Hematopoietic multipotent progenitor cell (in vitro differentiated cells): ENCODE measurements around the gene DUOX1. TPM values are rescaled to one million over a fixed set of nuclear protein-coding genes. Genes with fewer than 3 reads are reported as not detected.
A peak's percentile ranks its signal among the peaks of the same experiment; 100 is the strongest.

ENCODE experiments used
- DNase-seq, 3 donors: peaks; one replicate each; pipeline ENCODE4 v3.0.0-alpha.2; 2011 to 2015; ENCODE audit warnings: low read depth in 2 of 3, low spot score in 2 of 3
- total RNA-seq: library from RNA; depleted of rRNA; stranded (reverse); fragments of >200 nt; gene quantifications from one replicate; pipeline ENCODE4 v1.2.3, GENCODE V29; 2012

DUOX1 gene
- total RNA-seq, 1 donor: under 0.01 TPM

DNA sequence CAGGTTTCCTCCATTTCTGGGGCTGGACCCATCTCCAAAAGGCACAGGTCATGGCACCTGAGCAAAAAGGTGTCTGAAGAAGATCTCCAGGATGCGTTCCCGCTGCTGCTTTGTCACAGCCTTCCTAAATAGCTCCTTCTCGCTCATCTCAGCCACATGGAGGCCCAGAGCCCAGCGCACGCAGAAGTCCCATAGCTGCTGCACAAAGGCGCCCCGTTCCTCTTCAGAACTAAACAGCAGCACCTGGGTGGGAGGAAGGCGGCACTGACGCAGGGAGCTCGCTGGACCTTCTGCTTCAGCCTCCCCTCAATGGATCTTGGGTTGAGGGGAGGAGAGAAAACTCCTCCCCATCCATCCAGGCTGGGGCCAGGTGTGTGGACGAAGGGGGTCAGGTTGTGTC lies 24.2 kb upstream of the DUOX1 start:
- DNase-seq: no peak

DNA sequence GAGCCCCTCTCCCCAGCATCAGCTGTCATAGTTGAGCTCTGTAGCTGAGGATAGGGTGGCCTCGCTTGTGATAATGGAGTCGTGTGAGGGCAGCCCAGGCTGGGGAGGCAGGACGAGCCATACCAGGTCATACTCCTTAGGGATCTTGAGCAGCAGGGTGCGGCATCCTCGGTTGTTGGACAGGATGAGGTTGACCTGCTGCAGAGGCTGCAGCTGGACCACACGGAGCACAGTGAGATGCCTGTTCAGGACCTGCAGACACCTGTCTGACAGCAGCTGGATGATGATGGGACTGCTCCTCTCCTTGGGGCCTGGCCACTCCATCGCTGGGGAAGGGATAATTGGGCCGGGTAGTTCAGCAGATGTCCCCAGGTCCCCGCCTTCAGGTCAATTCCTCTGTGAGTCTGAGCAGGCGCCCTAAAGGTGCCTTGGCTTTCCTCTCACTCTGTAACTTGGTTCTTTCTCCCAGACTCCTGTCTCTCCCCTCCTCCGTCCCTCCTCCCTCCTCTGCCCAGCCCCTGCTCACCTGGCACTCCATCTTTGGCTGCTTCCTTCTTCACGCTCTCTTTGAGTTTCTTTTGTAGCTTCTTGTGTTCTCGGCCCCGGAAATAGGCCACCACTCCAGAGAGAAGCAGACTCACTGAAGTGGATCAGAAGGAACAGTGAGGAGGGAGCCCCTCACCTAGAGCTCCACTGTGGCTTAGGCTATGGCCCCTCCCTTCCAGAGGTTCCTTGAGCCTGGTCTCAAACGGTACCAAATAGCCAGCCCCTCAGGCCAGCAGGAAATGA lies 23.6 kb upstream of the DUOX1 start:
- no peak for DNase-seq

DNA sequence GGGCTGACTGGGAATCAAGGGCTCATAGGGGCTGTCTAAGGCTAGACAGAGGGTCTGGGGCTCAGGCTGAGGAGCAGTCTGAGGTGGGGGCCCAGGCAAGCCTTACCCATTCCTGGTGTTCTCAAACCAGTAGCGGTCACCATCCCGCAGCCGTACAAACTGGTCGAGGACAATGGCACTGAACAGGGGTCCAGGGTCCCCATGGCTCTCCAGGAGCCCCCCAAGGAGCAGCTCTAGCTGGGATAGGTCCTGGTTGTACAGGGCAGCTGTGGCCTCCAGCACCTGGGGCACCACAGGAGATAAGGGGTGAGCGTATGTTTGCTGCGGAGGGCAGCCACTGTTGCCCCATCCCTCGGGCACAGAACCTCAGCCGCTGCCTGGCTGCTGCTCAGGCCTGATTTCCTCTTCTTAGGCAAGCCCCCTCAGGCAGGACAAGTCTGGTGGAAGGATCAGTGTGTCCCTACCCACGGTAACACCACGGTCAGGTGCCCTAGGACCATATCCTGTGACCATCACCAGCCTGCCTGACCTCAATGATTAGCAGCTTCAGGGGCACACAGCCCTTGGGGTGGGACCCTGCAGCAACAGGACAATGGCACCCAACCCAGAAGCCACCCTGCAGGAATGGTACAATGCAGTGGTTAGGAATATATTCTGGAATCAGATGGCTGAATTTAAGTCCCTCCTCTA lies 21.7 kb upstream of the DUOX1 start:
- DNase-seq: no peak

DNA sequence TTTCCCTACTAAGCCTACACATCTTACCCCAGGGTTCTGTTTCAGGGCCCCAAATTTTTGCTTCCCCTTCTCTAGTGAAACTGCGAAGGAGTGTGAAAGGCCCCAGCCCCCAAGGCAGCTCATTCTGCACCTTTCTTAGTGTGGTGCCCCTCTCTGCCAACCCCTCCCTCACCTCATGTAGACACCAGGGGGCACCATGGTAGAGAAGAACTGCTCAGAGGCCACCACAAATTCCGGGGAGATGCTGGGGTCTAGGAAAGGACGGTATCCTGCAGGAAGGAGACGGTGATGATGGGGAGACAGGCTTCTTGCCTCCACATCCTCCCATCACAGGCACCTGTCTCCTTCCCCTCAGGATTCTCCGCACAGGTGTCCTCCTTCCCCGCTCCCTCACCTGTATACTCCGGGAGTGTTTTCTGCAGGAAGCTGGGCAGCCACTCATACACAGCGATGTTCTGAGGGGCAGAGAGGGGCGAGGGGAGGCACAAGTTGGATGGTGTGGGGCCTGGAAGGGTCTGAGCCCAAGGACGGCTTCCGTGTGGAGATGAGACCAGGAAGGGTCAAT lies 19.5 kb upstream of the DUOX1 start:
- DNase-seq: peak in 1 of 3 donors; percentile 37

DNA sequence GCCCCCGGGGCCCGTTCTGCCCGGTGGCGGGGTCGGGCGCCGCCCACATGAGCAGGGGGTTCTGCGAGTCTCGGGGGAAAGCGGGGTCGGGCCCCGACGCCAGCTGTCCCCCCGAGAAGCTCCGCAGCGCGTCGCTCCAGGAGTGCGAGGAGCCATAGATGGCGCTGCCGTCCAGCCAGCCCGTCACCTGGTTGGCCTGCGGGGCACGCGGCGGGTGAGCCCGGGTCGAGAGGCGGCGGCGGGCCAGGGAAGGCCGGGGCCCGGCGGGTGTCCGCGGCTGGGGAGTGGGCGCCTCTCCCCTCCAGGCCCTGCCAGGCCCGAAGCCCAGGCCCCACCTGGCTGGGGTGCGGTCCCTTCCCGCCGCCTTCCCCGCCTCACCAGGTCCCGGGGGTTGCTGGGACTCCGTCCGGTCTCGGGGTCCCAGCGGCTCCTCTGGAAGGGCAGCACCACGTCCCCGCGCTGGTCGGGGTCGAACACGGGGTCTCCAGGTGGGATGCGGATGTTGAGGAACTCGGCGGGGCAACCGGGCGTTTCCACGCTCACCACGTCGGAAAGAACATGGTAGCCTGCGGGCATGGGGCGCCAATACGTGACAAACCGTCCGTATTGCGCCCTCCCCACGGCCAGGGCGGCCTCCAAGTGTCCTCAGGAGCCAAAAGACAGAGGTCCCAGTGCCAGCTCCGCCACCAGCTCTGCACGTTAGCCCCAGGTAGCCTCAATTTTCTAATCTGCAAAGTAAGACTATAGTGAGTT lies 18.2 kb upstream of the DUOX1 start:
- no peak for DNase-seq

DNA sequence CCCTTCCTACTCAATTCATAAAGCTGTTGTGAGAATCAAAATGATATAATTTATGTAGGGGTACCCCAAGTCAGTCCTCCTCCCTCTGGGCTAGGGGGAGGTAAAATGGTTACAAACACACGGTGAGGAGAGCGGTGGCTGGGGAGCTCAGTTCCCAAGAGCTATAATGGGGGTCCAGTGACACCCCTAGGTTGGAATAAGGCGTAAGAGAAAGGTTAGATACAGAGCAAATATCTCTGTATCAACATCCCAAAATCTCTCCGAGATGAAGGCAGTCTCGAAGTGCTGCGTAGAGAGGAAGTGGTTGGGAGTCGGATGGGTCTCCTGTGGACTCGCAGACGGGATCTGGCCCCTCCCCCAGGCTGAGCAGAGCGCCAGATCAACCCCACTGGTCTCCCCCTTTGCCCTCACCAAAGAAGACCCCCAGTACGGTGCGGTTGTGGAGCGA lies 17.6 kb upstream of the DUOX1 start:
- DNase-seq: no peak

DNA sequence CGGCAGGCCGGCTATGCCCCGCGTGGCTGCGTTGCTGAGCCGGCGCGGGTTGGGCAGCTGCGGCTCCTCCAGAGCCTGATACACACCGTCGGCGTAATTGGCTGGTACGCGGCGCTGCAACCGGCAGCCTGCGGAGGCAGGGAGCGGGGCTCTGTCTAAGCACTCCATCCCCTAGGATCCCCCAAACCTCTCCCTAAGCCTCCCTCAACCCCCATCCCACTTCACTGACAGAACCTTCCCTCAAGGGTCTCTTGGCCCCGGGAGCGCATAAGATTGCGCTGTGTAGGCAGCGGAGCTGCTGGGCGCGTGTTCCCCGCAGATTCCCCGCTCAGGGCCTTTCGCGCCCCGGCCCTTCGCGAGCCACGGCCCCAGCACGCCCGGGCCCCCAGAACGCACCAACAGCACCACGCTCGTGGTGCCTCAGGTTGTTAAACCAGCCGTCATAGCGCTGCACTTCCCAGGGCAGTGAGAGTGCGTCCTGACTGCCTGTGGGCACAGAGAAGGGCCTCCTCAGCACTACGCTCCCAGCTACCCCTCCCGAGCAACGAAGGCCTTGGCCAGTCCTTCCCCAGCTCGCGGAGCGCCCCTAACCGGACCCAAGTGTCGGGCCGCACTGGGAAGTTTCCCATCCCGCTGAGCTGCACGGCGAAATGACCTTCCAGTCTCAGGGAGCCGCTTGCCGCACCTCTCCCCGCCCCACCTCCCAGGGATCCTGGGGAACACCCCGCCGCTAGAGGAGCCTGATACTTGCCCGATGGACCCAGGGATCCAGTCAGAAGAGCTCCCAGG lies 17.0 kb upstream of the DUOX1 start:
- DNase-seq: no peak

DNA sequence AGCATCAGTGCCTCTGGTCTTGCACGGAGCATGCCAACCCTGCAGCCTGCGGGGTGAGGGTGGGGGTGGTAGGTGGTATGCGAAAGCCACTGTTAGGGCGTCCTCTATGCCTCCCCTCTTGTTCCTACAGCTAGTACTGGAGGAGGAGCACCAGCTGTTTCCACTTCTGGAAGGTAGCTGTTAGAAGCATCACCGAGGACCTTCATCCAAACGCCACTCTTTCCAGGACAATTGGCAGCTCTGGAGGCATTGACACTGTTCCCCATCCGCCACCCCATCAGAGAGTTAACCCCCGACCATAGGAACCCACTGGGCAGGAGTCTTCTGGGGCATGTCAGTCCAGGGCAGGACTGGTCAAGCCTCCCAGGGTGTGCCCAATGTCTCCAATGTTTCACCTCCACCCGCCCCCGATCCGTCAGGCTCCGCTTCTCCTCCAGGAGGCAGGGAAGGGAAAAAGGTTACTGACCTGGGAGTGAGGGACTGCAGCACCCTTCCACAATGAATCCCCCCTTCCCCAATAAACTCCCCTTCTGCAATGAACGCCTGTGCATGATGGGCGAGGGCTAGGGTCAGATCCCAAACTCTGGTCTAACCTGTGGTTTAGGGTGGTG lies 16.3 kb upstream of the DUOX1 start:
- peak in 1 of 3 donors; percentile 29 for DNase-seq

DNA sequence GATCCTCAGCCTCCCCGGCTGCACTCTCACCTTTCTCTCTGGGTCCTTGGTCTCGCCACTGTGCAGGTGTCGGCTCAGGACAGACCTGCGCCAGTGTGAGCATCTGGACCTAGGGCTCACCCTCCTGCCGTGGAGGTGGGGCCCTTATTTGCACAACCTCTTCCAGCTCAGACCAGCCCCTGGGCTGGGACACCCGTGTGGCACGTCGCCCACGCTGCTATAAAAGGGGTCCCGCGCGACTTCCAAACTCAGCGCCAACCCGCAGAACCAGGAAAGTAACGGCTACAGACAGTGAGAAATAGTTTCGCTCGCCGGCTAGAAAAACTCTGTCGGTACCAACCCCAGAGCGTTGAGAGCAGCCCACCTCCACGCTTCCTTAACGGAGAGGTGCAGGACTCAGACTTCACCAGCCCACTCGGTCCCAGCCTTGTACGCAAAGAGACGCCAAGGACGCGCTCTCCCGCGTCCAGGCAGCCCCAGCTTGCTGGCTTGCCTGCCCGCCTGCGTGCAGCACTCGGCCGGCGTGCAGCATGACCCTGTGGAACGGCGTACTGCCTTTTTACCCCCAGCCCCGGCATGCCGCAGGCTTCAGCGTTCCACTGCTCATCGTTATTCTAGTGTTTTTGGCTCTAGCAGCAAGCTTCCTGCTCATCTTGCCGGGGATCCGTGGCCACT lies 15.6 kb upstream of the DUOX1 start, which contains the start of the genes DUOX2 and DUOXA2:
Gene DUOX2 (minus strand): TSS at position 97 of the 675 bp plus-strand sequence. CDS start 761 bp downstream, outside the sequence.
Gene DUOXA2 (plus strand): TSS at position 251 of the 675 bp plus-strand sequence. CDS start 280 bp downstream, at position 531.
- peak in 1 of 3 donors; percentile 22 for DNase-seq

DNA sequence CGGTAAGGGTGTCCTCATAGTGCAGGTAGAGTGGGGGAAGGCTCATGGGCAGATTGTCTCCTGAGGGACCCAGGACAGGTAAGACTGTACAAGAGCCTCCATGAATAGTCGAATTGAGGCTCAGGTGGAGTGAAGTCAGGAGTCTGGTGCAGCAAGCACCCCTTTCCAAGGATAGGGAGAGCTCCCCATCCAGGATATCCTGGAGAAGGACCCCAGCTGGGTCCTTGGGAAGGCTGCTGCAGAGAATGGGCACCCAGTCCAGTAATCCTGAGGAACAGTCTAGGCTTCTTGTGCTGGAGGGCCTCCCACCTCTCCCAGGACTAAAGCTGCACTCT lies 15.1 kb upstream of the DUOX1 start:
- DNase-seq: no peak

DNA sequence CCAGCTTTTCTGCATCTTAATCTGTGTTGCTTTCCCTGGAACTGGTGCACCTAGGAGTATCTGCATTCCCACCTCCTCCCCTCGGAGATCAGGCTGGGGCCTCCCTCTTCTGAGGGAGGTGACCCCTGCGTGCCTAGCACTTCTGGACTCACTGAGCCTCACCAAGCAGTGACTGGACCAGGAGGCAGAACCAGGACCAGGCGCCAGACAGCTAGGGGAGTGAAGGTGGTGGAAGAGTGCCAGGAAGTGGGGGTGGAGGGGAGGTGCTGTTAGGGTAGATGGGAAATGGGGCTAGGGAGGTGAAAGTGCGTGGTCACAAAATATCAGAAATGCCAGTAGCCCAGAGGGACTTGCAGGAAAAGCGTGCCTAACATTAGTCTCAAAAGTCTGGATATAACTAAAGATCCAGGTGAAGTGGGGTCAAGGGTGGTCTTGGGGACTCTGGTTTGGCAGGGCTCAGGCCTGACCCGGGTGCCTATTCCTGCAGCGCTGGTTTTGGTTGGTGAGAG lies 14.4 kb upstream of the DUOX1 start:
- no peak for DNase-seq

DNA sequence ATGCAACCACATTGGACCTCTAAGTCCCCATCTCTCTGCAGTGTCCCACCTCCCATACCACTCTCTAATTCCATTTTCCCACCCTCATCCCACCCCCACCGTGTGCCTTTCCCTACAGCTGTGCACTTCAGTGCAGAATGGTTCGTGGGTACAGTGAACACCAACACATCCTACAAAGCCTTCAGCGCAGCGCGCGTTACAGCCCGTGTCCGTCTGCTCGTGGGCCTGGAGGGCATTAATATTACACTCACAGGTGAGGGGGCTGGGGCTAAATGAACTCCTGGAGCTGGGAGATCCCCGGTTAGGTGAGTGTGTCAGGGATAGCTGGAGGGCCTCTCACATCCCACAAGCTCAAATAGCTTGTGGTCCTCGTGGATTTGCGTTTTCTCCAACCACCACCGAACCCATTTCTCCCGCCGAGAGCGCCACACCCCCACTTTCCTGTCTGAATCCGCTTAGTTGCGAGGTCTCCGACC lies 13.8 kb upstream of the DUOX1 start:
- DNase-seq: no peak

DNA sequence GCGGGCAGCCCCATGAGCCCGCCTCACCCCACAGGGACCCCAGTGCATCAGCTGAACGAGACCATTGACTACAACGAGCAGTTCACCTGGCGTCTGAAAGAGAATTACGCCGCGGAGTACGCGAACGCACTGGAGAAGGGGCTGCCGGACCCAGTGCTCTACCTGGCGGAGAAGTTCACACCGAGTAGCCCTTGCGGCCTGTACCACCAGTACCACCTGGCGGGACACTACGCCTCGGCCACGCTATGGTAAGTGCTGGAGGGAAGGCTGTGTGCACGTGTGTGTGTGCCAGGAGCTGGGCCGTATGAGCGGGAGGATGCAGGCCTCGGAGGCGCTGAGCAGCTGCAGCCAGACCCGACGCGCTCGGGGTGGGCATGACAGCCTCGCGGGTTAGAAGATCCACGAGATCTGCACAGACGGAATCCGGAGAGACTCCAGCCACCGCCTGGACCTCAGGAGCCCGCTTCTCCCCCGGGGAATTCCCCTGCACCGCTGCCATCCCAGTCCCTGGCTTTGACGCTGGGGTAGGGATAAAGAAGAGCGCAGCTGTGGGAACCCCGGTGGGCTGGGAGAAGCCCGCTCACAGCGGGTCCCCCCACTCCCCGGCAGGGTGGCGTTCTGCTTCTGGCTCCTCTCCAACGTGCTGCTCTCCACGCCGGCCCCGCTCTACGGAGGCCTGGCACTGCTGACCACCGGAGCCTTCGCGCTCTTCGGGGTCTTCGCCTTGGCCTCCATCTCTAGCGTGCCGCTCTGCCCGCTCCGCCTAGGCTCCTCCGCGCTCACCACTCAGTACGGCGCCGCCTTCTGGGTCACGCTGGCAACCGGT lies 13.1 kb upstream of the DUOX1 start:
- no peak for DNase-seq

DNA sequence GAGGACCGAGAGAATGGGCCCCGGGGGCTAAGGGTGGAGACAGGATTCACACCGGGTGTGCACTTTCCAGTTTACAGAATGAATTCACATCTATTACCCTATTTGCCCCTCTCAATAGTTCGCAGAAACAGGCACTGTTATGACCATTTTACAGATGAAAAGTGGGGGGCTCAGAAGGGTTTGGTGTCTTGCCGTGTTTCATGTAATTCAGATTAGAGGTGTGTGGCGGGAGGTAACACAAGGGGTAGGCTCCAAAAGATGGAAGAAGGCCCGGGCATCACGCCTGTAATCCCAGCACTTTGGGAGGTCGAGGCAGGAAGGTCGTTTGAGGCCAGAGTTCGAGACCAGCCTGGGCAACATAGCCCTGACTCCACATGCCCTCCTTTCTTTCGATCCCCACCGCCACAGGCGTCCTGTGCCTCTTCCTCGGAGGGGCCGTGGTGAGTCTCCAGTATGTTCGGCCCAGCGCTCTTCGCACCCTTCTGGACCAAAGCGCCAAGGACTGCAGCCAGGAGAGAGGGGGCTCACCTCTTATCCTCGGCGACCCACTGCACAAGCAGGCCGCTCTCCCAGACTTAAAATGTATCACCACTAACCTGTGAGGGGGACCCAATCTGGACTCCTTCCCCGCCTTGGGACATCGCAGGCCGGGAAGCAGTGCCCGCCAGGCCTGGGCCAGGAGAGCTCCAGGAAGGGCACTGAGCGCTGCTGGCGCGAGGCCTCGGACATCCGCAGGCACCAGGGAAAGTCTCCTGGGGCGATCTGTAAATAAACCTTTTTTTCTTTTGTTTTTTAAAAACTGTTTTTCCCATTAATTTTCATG lies 12.3 kb upstream of the DUOX1 start:
- no peak for DNase-seq

DNA sequence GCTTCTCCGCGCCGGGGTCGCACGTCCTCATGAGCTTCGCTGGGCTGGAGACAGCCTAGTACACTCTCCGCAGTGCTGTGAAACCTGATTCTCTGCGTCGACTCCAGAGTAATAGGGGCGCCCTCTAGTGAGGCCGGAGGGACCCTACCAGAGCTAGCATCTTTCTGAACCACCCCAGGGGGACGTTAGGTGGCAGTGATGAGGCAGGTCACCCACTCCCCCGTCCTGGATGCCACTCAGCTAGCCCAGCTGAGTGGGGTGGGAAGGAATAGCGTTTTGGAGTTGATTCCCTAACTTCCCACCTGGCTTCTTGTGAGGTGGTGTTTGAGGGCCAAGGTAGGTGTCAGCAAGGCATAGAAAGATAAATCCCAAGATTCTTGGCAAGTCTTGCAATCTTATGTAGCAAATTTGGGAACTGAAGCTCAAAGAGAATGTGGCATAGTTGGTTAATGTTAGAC lies 11.6 kb upstream of the DUOX1 start:
- peak; percentile 57 to 93 (median 88) for DNase-seq

DNA sequence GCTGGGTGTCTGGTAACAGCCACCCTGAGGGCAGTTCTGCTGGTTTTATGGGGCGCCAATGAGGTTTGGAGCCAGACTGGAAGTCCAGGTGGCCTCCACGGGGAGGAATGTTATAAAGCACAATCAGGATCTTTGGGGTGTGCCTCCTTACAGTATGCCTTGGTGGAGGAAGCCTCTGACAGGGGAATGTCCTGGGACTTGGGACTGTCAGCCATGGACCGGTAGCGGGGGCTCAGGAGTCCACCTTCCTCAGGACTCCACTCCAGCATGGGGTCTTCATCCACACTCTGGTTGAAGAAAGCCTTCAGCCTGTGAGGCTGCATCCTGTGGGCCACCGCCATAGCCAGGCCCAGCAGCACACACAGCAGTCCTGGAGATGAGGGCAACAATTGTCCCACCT lies 10.8 kb upstream of the DUOX1 start:
- no peak for DNase-seq
